GM21423 (cell line): ENCODE data around the gene DISC1.
"Not testable (repeated sequence)": the region's sequence is repeated elsewhere in the genome, so short reads cannot be mapped to it uniquely, and the experiment has no call there.

Experiments
- ATAC-seq: cut with Tn5 transposase; IDR thresholded peaks from one replicate; pipeline ENCODE4 v1.9.1; 2021; ENCODE audit warnings: mild to moderate bottlenecking, moderate library complexity; ENCODE audit not compliant: unreplicated experiment

DISC1 gene

DNA sequence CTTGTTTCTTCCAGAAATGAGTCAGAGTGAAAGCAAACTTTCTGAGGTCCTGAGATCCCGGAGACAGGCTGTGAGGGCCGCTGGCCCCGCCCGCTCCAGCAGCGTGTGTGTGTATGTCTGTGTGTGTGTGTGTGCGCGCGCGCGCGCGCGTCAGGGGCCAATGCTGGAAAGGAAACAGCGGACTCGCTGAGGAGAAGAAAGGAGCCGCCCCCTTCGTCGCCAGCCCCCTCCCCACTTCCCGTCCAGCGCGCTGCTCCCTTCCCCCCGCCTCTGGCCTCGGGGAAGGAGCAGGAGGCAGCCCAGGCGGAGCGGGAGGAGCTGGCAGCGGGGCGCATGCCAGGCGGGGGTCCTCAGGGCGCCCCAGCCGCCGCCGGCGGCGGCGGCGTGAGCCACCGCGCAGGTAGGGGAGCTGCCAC is at the start of gene DISC1:
TSS of gene DISC1 (plus strand) at position 256 of the 416 bp plus-strand sequence. CDS start at position 334, 78 bp downstream.
- peak; percentile 74 for ATAC-seq

DNA sequence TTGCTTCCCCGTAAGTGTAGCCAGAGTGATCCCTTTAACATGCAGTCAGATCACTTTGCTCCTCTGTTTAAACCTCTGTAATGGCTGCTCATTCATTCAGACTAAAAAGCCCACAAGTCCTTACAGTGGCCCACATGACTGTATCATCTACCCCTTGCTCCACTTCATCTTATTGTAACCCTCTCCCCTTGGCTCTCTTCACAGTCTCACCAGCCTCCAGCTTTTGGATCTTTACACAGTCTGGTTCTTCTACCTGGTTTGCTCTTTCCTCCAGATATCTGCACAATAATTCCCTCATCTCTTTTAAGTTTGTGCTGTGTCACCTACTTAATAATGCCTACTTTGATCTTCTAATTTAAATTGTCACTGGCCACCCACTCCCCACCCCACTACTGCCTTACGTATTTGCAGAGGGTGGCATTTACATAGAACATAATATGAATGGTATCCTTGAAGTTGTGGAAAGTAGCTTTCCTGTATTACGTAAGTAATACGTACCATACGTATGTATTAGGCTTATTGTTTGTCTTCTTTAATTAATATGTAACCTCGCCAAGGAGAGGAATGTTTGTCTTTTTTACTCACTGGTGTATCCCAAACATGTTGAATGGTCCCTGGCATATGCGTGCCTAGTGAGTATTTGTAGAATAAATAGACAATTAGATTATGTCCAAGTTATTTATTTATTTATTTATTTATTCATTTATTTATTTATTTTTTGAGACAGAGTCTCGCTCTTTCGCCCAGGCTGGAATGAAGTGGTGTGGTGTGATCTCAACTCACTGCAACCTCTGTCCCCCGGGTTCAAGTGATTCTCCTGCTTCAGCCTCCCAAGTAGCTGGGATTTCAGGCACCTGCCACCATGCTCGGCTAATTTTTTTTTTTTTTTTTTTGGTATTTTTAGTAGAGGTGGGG is 49.5 kb upstream of the DISC1 start:
- no peak for ATAC-seq

DNA sequence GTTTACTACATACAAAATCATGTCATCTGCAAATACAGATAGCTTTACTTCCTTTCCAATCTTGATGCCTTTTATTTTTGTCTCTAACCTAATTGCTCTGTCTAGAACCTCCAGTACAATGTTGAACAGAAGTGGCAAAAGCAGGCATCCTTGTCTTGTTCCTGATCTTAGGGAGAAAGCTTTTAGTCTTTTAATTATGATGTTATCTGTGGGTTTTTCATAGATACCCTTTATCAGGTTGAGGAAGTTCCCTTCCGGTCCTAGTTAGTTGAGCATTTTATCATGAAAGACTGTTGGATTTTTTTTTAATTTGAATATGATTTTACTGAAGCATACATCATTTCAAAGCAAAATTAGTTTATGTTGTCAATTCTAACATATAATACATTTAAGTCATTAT is 45.7 kb upstream of the DISC1 start:
- no peak for ATAC-seq

DNA sequence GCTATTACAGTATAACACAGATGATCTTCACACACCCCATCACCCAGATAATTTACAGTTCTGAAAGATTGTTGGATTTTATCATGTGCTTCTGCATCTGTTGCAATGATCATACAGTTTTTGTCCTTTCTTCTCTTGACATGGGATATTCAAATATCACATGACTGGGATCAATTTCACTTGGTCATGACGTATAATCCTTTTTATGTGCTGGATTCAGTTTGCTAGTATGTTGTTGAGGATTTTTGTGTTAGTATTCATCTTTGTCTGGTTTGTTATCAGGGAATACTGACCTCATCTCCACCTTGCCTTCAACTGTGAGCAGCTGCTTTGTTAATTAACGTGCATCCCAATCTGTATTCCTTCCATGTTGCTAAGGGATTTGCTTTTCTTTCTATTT is 44.7 kb upstream of the DISC1 start:
- no peak for ATAC-seq

DNA sequence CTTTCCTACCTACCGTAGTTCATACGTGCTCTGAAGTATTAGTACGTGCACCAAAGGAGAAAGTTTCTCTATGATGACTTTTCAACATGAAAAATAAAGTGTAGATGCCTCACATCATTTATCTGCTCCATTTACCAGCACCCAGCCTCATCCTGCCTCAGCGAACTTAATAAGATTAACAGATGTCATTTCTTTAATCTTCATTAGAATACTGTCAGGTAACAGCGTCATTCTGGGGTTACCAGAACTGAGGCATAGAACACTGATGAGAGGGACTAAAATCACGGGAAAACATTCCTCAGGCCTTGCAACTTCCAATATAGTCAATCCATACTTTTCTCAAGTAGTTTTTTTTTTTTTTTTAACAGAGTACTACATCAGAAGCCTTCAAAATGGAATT is 43.2 kb upstream of the DISC1 start:
- no peak for ATAC-seq

DNA sequence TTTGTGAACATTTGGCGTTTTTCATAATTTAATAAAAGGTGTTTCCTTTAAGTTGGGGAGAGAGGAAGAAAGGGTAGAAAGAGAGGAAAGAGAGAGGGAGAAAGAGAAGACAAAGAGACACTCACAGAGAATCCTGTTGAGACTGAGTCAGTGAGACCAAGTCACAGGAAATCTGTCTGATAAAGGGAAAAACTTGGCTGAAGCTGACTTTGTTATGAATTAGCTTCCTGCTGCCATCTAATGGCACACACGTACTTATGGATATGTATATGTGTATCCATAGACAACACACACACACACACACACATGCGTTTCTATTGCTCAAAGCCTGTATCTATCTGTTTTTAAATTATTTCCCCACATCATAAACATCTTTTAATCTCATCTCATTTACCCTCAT is 42.5 kb upstream of the DISC1 start:
- ATAC-seq = no peak

DNA sequence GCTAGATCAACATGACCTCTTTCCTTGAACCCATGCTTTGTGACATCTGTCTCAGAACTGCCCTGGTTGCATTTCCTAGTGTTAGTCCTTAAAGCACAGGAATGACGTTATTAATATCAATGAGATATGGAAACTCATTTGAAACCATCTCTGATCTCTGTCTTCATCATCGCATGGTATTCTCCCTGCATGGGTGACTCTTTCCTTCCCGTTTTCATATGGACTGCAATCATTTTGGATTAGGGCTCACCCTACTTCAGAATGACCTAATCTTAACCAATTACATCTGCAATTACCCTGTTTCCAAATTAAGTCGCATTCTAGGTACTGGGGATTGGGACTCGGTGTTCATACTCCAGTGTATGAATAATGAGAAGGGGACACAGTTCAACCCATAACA is 41.7 kb upstream of the DISC1 start:
- ATAC-seq = no peak

DNA sequence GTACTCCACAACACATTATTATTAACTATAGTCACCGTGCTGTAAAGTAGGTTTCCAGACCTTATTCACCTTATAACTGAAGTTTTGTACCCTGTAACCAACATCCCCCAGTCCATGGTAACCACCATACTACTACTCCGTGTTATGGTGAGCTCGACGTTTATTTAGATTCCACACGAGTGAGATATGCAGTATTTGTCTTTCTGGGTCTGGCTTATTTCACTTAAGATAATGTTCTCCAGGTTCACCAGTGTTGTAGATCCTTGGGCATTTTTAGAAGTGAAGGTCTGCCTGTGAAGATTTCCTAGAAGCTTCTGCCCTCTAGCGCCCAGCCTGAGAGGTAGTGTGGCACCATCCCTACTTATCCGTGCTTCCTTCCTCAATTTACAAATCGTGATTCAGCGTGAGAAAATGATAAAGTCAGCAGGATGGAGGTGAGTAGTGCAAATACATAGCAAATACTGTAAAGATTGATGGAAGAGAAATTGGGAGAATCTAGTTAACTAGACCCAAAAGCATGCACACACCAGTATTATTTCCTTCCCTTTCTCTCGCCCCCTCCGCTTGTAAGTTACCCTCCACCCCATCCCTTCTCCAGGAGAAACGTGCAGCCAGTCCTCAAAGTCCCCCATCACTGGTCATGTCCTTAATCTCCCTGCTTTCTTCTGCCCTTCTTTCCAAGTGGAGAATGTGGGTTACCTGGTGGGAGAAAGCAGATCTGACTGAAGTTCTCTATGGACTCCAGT is 36.0 kb upstream of the DISC1 start:
- ATAC-seq = peak; percentile 44

DNA sequence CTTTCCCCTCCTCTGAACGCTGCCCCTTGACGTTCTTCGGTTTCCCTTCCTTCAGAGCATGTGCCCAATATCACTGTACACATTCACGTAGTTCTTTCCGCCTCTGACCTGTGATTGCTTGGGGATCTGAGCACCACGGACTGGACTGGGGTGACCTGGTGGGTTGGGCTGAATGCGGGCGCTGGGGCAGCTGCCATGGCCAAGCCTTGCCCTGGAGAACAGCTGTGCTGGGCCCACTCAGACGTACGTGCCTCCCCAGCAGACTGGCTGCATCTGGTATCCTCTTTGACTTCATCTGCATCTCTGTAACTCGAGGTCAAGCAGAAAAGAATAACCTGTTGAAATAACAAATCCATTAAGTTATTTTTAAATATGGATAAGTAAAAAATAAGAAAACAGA is 35.1 kb upstream of the DISC1 start:
- no peak for ATAC-seq

DNA sequence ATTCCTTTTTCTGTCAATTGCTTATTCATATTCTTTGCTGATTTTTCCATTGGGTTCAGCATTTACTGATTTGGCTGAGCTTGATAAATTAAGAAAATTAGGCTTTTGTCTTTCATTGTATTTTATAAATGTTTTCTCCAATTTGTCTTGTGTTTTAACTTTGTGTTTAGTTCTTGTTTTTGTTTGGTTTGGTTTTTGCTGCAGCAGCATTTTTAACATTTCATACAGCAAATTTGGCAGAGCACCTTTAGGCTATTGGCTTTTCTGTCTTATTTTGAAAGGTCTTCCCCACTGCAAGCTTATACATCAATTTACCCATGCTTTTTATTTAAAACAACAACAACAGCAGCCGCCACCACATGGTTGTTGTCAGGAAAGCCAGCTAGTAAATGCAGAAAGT is 33.8 kb upstream of the DISC1 start:
- ATAC-seq = no peak

DNA sequence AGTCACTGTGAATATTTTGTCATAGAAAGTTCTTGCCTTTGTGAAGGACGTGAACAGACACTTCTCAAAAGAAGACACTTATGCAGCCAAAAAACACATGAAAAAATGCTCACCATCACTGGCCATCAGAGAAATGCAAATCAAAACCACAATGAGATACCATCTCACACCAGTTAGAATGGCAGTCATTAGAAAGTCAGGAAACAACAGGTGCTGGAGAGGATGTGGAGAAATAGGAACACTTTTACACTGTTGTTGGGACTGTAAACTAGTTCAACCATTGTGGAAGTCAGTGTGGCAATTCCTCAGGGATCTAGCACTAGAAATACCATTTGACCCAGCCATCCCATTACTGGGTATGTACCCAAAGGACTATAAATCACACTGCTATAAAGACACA is 33.3 kb upstream of the DISC1 start:
- not testable (repeated sequence) for ATAC-seq

DNA sequence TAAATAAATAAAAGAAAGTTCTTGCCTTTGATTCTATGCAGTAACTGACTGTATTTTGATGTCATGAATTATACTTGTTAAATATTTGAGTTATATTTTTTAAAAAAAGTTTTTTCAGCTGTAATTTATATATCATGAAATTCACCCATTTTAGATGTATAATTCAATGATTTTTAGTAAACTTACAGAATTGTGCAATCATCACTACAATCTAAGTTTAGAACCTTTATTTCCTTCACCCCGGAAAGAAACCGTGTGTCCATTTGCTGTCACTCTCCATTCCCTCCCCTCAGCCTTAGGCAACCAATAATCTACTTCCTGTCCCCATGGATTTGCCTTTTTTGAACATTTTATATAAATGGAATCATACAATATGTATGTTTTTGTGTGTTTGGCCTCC is 32.5 kb upstream of the DISC1 start:
- ATAC-seq = no peak

DNA sequence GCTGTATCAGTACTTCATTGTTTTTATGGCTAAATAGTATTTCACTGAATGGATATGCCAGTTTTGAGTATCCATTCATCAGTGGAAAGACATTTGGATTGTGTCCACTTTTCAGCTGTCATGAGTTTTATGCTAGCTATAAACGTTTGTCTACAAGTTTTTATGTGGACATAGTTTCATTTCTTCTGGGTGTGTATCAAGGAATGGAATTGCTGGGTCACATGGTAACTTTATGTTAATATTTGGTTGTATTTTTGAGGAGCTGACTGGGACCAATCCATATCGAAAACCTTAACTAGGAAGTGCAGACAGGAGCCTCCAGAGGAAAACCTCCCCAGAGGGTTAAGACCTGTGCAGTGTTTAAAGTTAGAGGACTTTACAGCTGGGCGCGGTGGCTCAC is 31.8 kb upstream of the DISC1 start:
- ATAC-seq = no peak

DNA sequence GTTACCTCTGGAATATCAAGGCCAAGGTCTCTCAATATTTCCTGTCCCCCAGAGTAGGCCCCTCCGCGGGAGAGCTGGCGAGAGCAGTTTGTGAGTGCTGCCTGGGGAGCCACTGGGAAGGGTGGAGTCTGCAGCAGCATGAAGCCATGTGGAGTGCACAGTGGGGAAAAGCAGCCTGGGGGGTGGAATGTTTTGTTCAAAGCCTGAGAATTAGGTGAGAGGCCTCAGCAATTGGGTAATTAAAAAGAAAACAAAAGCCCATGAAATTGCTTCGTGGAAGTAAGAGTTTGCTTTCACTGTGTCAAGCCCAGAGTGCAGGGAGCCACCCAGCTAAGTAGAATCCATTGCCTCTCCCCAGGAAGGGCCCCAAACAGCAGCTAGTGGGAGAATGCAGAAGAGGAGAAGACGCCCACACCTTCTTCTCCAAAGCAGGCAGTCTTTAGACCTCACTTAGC is 30.2 kb upstream of the DISC1 start:
- ATAC-seq = no peak

DNA sequence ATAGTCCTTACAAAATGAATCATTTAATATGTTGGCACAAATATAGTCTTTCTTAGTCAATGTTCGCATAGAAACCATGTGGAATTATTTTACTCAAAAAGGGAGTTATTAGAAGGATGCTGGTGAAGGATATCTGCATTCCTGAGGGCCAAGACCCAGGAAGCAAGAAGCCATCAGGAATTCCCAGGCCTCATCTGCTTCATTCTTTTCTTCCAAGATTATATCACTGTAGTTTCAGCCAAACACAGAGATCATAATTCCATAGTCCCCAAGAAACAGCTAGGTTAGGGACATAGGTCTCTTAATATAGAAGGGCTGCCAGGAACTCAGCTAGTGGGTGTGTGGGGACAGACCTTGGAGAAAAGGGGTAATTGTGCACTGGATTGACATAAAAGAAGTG is 28.6 kb upstream of the DISC1 start:
- ATAC-seq = no peak

DNA sequence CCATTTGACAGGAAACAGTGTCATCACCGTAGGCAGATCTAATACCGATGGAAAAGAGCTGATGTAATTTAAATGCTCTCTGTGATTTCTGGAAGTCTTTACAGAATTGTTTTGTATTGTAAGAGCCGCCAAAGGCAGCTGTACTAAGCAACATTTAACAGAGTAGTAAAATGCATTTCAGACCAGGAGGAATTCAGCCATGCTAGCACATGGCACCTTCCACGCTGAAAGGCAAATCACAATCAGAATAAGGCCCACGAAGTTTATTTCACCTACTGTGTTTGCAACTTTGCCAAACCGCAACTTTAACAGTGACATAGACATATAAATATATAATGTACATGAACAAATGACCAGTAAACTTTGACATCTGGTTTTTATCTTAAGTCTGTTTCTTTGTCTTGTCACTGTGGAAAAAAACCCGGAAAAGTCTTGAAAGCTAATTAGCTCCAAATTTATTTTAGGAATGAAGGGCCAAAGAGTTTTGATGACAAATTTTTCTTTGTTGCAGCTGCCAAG is 26.1 kb upstream of the DISC1 start:
- ATAC-seq = no peak

DNA sequence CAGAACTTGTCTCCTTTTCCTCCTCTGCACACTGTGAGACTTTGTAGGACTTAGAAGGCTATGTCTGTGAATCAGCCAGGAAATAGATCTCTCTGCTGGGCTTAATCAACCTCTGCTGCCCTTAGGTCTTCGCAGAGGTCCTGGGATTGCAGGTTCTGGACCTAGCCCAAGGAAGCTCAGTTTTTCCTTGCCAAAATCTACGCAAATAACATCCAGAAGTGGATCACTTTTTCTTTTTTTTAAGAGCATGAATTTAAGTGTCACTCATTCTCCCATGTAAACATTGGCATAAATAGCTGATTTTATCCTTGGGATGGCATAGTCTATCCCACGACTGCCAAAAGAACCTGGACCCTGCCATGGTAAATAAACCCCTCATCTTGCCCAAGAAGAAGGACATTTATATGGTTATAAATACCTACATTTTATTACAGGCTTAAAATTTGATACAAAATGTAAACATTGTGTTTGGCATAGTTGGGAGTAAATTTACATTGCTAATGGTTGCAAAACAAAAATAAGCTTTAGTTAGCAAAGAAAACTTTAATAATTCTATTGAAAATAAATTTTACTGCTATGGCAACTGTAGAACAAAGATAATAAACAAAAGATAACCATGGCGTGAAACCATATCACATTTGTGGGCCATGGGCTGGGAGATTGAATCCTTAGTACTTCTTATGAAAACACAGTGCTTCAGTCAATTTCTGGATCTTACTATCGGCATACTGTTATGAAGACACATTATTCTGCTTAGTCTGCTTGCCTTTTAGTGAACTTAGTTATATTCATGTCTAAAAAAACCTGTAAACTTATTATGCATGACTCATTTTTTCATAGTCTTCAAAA is 24.5 kb upstream of the DISC1 start:
- no peak for ATAC-seq

DNA sequence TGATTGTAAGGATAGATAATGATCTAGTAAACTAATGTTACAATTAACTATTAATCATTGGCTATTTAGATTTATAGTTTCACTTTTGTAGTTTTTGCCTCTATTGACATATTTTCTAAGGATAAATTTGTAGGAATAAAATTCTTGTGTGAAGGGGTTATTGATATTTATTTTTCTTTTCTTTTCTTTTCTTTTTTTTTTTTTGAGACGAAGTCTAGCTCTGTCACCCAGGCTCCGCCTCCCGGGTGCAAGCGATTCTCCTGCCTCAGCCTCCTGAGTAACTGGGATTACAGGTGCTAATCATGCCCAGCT is 24.0 kb upstream of the DISC1 start:
- ATAC-seq = no peak

DNA sequence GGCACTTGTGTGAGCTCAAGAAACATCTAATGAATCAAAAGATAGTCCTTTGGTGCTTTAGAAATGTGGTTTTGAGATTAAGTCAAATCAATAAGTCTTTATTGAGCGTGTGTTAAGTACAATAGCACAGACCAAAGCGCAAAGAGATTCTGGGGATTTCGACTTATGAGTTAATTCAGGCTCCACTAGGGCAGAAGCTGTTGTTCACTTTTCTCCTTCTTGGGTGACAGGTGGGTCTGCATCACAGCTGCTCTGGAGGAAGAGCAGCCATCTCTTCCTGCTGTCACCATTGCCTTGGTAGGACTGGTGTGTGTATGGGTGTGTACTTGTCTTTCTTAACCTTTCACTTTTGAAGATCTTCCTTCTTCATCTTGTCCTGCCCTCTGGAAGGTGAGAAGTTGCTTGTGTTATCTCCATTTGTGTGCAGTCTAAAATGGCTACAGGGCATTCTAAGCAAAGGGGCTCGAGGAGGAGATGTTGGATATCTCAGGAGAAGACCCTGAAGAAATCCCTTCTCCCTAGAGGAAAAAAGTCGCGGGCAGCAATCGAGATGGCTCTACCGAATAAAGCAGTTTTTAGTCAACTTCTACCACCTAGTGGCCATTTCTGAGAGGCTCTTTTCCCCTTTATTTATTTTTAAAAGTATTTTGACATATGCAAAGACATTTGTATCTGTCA is 22.9 kb upstream of the DISC1 start:
- ATAC-seq = peak; percentile 62

DNA sequence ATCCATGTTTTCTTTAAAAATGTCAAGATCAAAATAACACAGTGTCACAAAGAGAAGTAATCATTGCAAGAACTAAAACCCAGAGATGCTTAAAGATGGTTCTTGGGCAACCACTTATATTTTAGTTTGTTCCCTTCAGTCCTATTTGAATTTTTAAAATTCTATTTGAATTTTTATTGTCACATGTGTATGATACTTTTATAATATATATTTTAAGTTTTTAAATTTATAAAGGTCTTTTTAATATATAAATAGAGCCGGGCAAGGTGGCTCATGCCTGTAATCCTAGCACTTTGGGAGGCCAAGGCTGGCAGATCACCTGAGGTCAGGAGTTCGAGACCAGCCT is 22.3 kb upstream of the DISC1 start:
- no peak for ATAC-seq
